Esophagus muscularis mucosa (tissue), 4 donors: ENCODE measurements around the gene ZNF416. TPM values are rescaled to one million over a fixed set of nuclear protein-coding genes. Genes with fewer than 3 reads are reported as not detected.

Experiments
- DNase-seq: peaks from one replicate; pipeline ENCODE4 v3.0.0-alpha.2; 2017; ENCODE audit errors: extremely low spot score
- H3K27ac ChIP-seq, 4 donors: fragments of 200-600 bp; sonication (generic); replicated peaks in 1 of 4; 1 replicate in 3 of 4; 2 replicates in 1 of 4; pipeline ENCODE4 v1.5.1; 2016 to 2019; ENCODE audit warnings: mild to moderate bottlenecking in 1 of 4
- H3K27me3 ChIP-seq, 4 donors: fragments of 200-600 bp; sonication (generic); one replicate each; pipeline versions ENCODE4 v1.5.1 to v1.6.0; 2016 to 2019
- H3K36me3 ChIP-seq, 4 donors: fragments of 200-600 bp; sonication (generic); one replicate each; pipeline ENCODE4 v1.5.1; 2016 to 2019
- H3K4me1 ChIP-seq, 4 donors: fragments of 200-600 bp; sonication (generic); one replicate each; pipeline ENCODE4 v1.5.1; 2016 to 2019
- H3K4me3 ChIP-seq, 4 donors: fragments of 200-600 bp; sonication (generic); 1 replicate in 2 of 4; 2 replicates in 2 of 4; pipeline ENCODE4 v1.5.1; 2016 to 2019; ENCODE audit warnings: mild to moderate bottlenecking in 4 of 4, moderate library complexity in 1 of 4
- H3K9me3 ChIP-seq, 4 donors: fragments of 200-600 bp; sonication (generic); 1 replicate in 3 of 4; 2 replicates in 1 of 4; pipeline ENCODE4 v1.5.1; 2016 to 2019
- CTCF ChIP-seq, 3 experiments: fragments of 200-600 bp in 2 of 3; fragments of 450-650 bp in 1 of 3; sonication (generic) in 2 of 3; IDR thresholded peaks; one replicate each; pipeline ENCODE4 v1.5.1; 2017 to 2019; ENCODE audit warnings: antibody characterized with exemption in 3 of 3, mild to moderate bottlenecking in 2 of 3, moderate library complexity in 1 of 3
- EP300 ChIP-seq: sonication (generic); formaldehyde crosslinking; IDR thresholded peaks from one replicate; pipeline ENCODE4 v1.6.1; 2017; ENCODE audit warnings: antibody characterized with exemption
- POLR2A ChIP-seq: fragments of 450-650 bp; IDR thresholded peaks from one replicate; pipeline ENCODE4 v1.6.1; 2017; ENCODE audit warnings: antibody characterized with exemption, moderate library complexity, mild to moderate bottlenecking, low read depth
- POLR2AphosphoS5 ChIP-seq, 2 donors: sonication (generic); formaldehyde crosslinking; IDR thresholded peaks; one replicate each; pipeline ENCODE4 v1.6.1; 2017; ENCODE audit warnings: antibody characterized with exemption in 2 of 2
- WGBS: methylation state at CpG from one replicate; pipeline ENCODE4 v1.1.5; 2018; 5-methylcytosine and 5-hydroxymethylcytosine counted together
- intact Hi-C: fragments of 100-400 bp; cut with DNase I; formaldehyde crosslinking; loops from one replicate; pipeline ENCODE4 v1.15.1; 2023
- total RNA-seq, 4 donors: library from RNA; depleted of rRNA; stranded (reverse); fragments of >200 nt; gene quantifications; one replicate each; pipeline versions ENCODE4 v1.1.0 to v1.2.1, GENCODE V29; 2016

The ZNF416 gene
- total RNA-seq, 4 donors from 2014 or later: 3.3 to 6.0 (median 4.9) TPM

GRCh38 chr19:57552432-57552831 is 26.3 kb downstream of the ZNF416 start:
- H3K36me3 ChIP-seq: peaks cover 84 to 91% (median 91%) of the 10 kb centered on the region in 4 donors
- intact Hi-C loops: no loop called here

GRCh38 chr19:57546513-57546912 is 32.2 kb downstream of the ZNF416 start:
- Histone ChIP-seq H3K9me3 (peaks cover 21 to 100% (median 98%) of the 10 kb centered on the region in 4 donors), H3K4me1 (no peaks in the 10 kb centered on the region), H3K36me3 (peaks cover 90 to 100% (median 96%) of the 10 kb centered on the region in 4 donors), H3K4me3 (no peak overlapping the region), H3K27ac (no peak overlapping the region), H3K27me3 (no peaks in the 10 kb centered on the region)
- intact Hi-C loops: no loop called here
- WGBS: 100% methylated on average over 1 of the region's 1 CpG
- TF ChIP-seq CTCF (IDR thresholded peaks at IDR 0.05) (no peak), POLR2AphosphoS5 (IDR thresholded peaks at IDR 0.05) (no peak), POLR2A (no peak), EP300 (no peak)
- DNase-seq: no peak

More at GRCh38 chr19:57552432-57552831, 26.3 kb downstream of the ZNF416 start:
- Histone ChIP-seq H3K9me3 (peaks cover 3 to 87% (median 74%) of the 10 kb centered on the region in 4 donors), H3K4me1 (peaks cover 0 to 2% (median under 1%) of the 10 kb centered on the region in 4 donors), H3K27me3 (no peaks in the 10 kb centered on the region), H3K4me3 (no peak overlapping the region), H3K27ac (no peak overlapping the region)
- WGBS: 100% methylated on average over 2 of the region's 2 CpGs
- no peak for DNase-seq
- TF ChIP-seq EP300 (no peak), POLR2AphosphoS5 (IDR thresholded peaks at IDR 0.05) (no peak), CTCF (IDR thresholded peaks at IDR 0.05) (no peak), POLR2A (no peak)

- peaks cover 37 to 100% (median 99%) of the 10 kb centered on the region in 4 donors for H3K9me3 ChIP-seq
- H3K27ac ChIP-seq: no peak overlapping the region
- H3K4me1 ChIP-seq: no peaks in the 10 kb centered on the region
- WGBS: 98% methylated on average over 7 of the region's 7 CpGs
- peaks cover 79 to 100% (median 93%) of the 10 kb centered on the region in 4 donors for H3K36me3 ChIP-seq
- TF ChIP-seq POLR2A: no peak
- TF ChIP-seq EP300: no peak
- no peak for TF ChIP-seq POLR2AphosphoS5 (IDR thresholded peaks at IDR 0.05)
- TF ChIP-seq CTCF (IDR thresholded peaks at IDR 0.05): no peak
- intact Hi-C loops: no loop called here
- no peak overlapping the region for H3K4me3 ChIP-seq
- DNase-seq: no peak
- H3K27me3 ChIP-seq: no peaks in the 10 kb centered on the region
These were observed 40.7 kb downstream of the ZNF416 start for GRCh38 chr19:57537953-57538547.

GRCh38 chr19:57527136-57527881 is 51.4 kb downstream of the ZNF416 start, which contains the start of gene ZNF549:
ZNF549 (plus strand) TSS chr19:57527356; CDS start chr19:57527574, 218 bp downstream.
- intact Hi-C loops: no loop called here
- WGBS: 4% methylated on average over 28 of the region's 64 CpGs
- peak; percentile 97 for DNase-seq
- Histone ChIP-seq H3K4me1 (peaks cover 12 to 18% (median 15%) of the 10 kb centered on the region in 4 donors), H3K4me3 (peak within 1 kb of the TSS; percentile 75 to 92 (median 80)), H3K36me3 (peaks cover 15 to 21% (median 16%) of the 10 kb centered on the region in 4 donors), H3K9me3 (peaks cover 0 to 25% (median 17%) of the 10 kb centered on the region in 4 donors), H3K27ac (peak within 1 kb of the TSS; percentile 79 to 89 (median 82)), H3K27me3 (no peaks in the 10 kb centered on the region)
- TF ChIP-seq POLR2AphosphoS5 (IDR thresholded peaks at IDR 0.05) (peak; percentile 74 to 93), EP300 (no peak), CTCF (IDR thresholded peaks at IDR 0.05) (no peak), POLR2A (no peak)

Other genes with a start within 250 kb of the ZNF416 start
- 10 to 100 TPM in 1 of 4 donors, 1 to 10 TPM in 3; 7.1 to 12.4 (median 8.5) TPM for gene ZNF304, start 227.6 kb downstream of the ZNF416 start, total RNA-seq
- gene TRAPPC2B, start 215.4 kb downstream of the ZNF416 start, total RNA-seq: 10 to 100 TPM; 12.9 to 29.5 (median 20.2) TPM
- 1 to 10 TPM; 1.4 to 3.3 (median 2.8) TPM for gene ZNF547, start 215.4 kb downstream of the ZNF416 start, total RNA-seq
- gene ZNF548, start 189.1 kb downstream of the ZNF416 start, total RNA-seq: 10 to 100 TPM; 20.2 to 26.3 (median 23.6) TPM
- gene ZNF17, start 167.8 kb downstream of the ZNF416 start, total RNA-seq: 1 to 10 TPM; 6.1 to 9.6 (median 8.8) TPM
- 1 to 10 TPM; 2.5 to 6.4 (median 4.6) TPM for gene ZNF749, start 143.6 kb downstream of the ZNF416 start, total RNA-seq
- gene VN1R1, start 121.8 kb downstream of the ZNF416 start, total RNA-seq: 1 to 10 TPM in 3 of 4 donors, under 1 TPM in 1; 0.65 to 1.8 (median 1.3) TPM
- 10 to 100 TPM in 1 of 4 donors, 1 to 10 TPM in 3; 7.1 to 11.5 (median 9.0) TPM for gene ZNF772, start 101.3 kb downstream of the ZNF416 start, total RNA-seq
- gene ZNF419, start 91.2 kb downstream of the ZNF416 start, total RNA-seq: 10 to 100 TPM in 2 of 4 donors, 1 to 10 TPM in 2; 9.3 to 17.8 (median 12.4) TPM
- gene ZNF773, start 79.0 kb downstream of the ZNF416 start, total RNA-seq: 10 to 100 TPM in 3 of 4 donors, 1 to 10 TPM in 1; 7.1 to 18.9 (median 16.6) TPM
- gene ZNF549, start 51.6 kb downstream of the ZNF416 start, total RNA-seq: 1 to 10 TPM; 3.7 to 6.7 (median 6.4) TPM
- gene ZNF550, start 19.0 kb downstream of the ZNF416 start, total RNA-seq: 1 to 10 TPM; 3.7 to 6.7 (median 4.2) TPM
- gene ZIK1, start 5.2 kb upstream of the ZNF416 start, total RNA-seq: 1 to 10 TPM; 3.7 to 9.8 (median 6.4) TPM
- 1 to 10 TPM; 1.2 to 6.9 (median 2.8) TPM for gene ZNF530, start 21.0 kb upstream of the ZNF416 start, total RNA-seq
- 10 to 100 TPM; 14.5 to 31.3 (median 22.1) TPM for gene ZNF134, start 35.3 kb upstream of the ZNF416 start, total RNA-seq
- gene ZNF211, start 54.3 kb upstream of the ZNF416 start, total RNA-seq: 10 to 100 TPM in 2 of 4 donors, 1 to 10 TPM in 2; 9.4 to 14.8 (median 11.0) TPM
- gene ZSCAN4, start 90.0 kb upstream of the ZNF416 start, total RNA-seq: not detected
- gene ZNF551, start 103.1 kb upstream of the ZNF416 start, total RNA-seq: 1 to 10 TPM; 6.2 to 8.4 (median 6.9) TPM
- 1 to 10 TPM; 5.0 to 8.7 (median 7.1) TPM for gene ZNF154, start 130.3 kb upstream of the ZNF416 start, total RNA-seq
- 10 to 100 TPM in 1 of 4 donors, 1 to 10 TPM in 3; 8.3 to 13.4 (median 9.8) TPM for gene ZNF671, start 148.7 kb upstream of the ZNF416 start, total RNA-seq
- gene ZNF776, start 167.9 kb upstream of the ZNF416 start, total RNA-seq: 10 to 100 TPM in 3 of 4 donors, 1 to 10 TPM in 1; 9.8 to 19.1 (median 14.1) TPM
- 10 to 100 TPM; 11.8 to 16.6 (median 13.0) TPM for gene ZNF586, start 190.8 kb upstream of the ZNF416 start, total RNA-seq
- gene ZNF552, start 236.0 kb upstream of the ZNF416 start, total RNA-seq: 1 to 10 TPM; 2.9 to 5.0 (median 4.5) TPM